Duodenal mucosa (tissue), 2 donors: ENCODE measurements around the gene UQCC5.

Experiments
- H3K27ac ChIP-seq: one replicate; pipeline ENCODE4 v1.7.0; 2013; ENCODE audit warnings: low read depth, low read length
- H3K27me3 ChIP-seq, 2 donors: one replicate each; pipeline ENCODE4 v1.7.0; 2013; ENCODE audit warnings: low read length in 2 of 2, control low read depth in 1 of 2; ENCODE audit not compliant: insufficient read depth in 2 of 2, control insufficient read depth in 1 of 2
- H3K36me3 ChIP-seq, 2 donors: one replicate each; pipeline ENCODE4 v1.7.0; 2013; ENCODE audit warnings: low read length in 2 of 2, control low read depth in 1 of 2; ENCODE audit not compliant: insufficient read depth in 2 of 2, control insufficient read depth in 1 of 2
- H3K4me1 ChIP-seq, 2 donors: one replicate each; pipeline ENCODE4 v1.7.0; 2013; ENCODE audit warnings: low read length in 2 of 2, control low read depth in 1 of 2; ENCODE audit not compliant: insufficient read depth in 2 of 2, control insufficient read depth in 1 of 2
- H3K4me3 ChIP-seq, 2 donors: one replicate each; pipeline ENCODE4 v1.7.0; 2013; ENCODE audit warnings: low read length in 2 of 2, low read depth in 1 of 2
- H3K9ac ChIP-seq, 2 donors: one replicate each; pipeline ENCODE4 v1.7.0; 2013; ENCODE audit warnings: low read length in 2 of 2, low read depth in 1 of 2
- H3K9me3 ChIP-seq, 2 donors: one replicate each; pipeline ENCODE4 v1.7.0; 2013; ENCODE audit warnings: low read length in 2 of 2, control low read depth in 1 of 2; ENCODE audit not compliant: control insufficient read depth in 1 of 2

Gene UQCC5

DNA sequence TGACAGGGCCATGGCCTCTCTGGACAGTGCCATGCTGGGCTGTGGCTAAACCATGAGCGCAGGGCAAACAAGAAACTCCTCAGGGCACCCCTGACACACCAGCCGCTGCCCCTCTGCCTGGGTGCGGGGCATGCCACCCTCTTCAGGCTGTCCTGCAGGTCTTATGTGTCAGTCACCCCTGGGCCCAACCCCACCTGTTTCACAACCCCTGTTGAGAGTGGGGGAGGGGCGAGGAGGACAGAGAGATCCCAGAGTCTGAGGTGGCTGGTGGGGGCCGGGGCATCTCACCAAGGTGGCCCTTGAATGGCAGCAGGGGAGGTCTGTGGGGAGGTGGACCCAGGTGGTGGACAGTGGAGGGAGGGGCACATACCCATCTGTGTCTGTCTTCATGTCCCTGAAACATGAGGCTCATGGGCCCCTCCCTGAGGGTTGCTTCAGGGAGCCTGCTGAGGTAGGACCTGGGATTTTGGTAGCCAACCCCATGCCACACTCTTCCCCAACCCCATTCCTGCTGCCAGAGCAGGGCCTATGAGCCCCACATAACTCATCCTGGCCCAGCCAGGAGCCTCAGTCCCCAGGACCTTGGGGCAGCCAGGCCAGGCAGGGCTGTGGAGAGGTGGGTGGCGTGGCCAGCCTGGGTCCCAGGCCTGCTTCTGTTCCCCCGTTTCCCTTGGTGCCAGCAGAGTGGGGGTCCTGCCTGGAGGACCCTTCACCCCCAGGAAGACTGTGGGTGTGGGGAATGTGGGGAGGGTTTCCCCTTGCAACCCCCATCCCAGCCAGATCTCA is 43.0 kb upstream of the UQCC5 start:
- Histone ChIP-seq H3K36me3 (peaks cover 29 to 37% of the 10 kb centered on the region in 2 donors), H3K4me1 (peaks cover 0 to 11% of the 10 kb centered on the region in 2 donors), H3K9ac (no peak overlapping the region), H3K27me3 (no peaks in the 10 kb centered on the region), H3K9me3 (no peaks in the 10 kb centered on the region), H3K4me3 (no peak overlapping the region), H3K27ac (no peak overlapping the region)

DNA sequence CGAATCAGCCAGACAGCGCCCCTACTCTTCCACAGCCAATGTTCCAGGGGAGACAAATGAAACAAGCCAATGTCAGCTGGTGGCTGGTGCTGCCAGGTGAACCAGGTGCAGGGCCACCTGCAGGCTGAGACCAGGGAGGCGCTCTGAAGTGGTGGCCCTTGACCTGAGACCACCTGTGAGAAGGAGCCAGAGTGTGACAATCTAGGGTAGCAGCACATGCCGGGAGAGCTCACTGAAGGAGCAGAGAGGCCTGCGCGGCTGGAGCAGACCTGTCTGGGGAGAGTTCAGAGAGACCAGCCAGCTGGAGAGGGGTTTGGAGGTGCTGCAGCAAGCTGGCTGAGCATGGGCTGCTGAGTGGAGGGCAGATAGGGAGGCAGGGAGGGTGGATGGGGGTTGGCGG is 42.0 kb upstream of the UQCC5 start:
- H3K4me1 ChIP-seq: peaks cover 0 to 11% of the 10 kb centered on the region in 2 donors
- H3K27ac ChIP-seq: no peak overlapping the region
- no peak overlapping the region for H3K9ac ChIP-seq
- H3K36me3 ChIP-seq: peaks cover 23 to 28% of the 10 kb centered on the region in 2 donors
- no peaks in the 10 kb centered on the region for H3K27me3 ChIP-seq
- H3K4me3 ChIP-seq: no peak overlapping the region
- no peaks in the 10 kb centered on the region for H3K9me3 ChIP-seq

DNA sequence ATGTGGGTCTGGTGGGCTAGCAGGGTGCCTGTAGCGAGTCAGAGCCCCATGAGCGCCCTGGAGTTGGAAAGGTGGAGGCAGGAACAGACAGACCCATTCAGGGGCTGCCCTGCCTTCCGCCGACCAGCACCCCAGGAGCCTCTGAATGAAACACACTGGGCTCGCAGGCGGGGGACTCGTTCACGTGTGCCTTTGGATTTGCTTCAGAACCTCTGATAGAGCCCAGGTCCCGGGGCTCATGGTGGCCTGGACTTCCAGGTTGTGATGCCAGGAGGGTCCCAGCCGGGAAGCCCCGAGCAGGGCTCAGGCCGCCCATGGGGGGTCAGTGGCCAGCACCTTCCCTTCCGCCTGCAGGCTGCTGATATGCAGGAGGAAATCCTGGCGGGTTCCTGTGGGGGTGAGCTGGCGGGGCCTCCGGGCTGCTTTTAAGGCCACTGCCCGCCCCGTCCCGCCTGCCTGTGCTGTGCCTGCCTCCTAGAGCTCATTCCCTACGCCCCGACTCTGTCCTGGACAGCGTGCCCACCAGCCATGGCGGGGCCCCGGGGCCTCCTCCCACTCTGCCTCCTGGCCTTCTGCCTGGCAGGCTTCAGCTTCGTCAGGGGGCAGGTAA is 41.4 kb upstream of the UQCC5 start, which contains the start of gene STAB1:
TSS of gene STAB1 (plus strand) at position 453 of the 610 bp plus-strand sequence. CDS start at position 529, 76 bp downstream.
- Histone ChIP-seq H3K27me3 (no peaks in the 10 kb centered on the region), H3K36me3 (peaks cover 17 to 23% of the 10 kb centered on the region in 2 donors), H3K4me3 (peak within 1 kb of the TSS; percentile 22 to 43), H3K4me1 (peaks cover 0 to 11% of the 10 kb centered on the region in 2 donors), H3K9me3 (no peaks in the 10 kb centered on the region), H3K9ac (peak within 1 kb of the TSS in 1 of 2 donors; percentile 25), H3K27ac (no peak within 1 kb of the TSS)

DNA sequence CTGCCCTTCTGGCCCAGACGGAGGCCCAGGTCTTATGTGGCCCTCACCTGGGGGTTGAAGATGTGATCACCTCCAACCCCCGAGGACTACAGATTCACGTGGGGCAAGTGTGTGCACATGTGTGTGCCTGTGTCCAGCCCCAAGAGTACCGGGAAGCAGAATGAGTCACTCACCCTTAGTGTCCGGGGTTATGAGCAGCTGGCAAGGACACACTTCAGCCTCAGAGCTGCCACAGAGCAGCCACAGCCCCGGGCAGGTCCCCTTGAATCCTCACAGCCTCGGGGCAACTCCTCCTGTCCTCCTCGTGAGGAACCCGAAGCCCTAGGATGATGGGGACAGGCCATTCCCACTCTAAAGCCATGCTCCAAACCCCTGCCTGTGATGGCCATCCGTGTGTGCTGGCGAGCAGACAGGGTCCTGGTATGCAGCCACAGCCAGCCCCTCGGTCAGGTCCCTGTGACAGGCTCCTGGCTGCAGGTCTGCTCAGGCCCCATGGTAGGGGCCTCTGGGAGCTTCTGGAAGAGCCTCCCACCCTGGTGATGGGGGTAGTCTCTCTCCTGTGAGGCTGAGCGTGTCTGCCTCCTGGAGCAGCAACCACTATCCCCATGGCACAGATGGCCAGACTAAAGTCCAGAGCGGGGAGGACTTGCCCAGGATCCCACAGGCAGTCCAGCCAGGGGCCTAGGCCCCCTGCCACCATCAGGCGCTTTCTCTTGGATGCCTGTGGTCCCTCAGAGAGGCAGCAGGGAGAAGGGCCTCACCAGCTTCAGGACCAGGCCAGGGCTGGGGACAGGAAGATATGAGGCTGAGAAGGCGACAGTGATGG is 40.4 kb upstream of the UQCC5 start:
- Histone ChIP-seq H3K36me3 (peaks cover 11 to 16% of the 10 kb centered on the region in 2 donors), H3K4me3 (peak overlapping the region; percentile 22 to 43), H3K27ac (no peak overlapping the region), H3K9me3 (no peaks in the 10 kb centered on the region), H3K27me3 (no peaks in the 10 kb centered on the region), H3K4me1 (peaks cover 0 to 11% of the 10 kb centered on the region in 2 donors), H3K9ac (peak overlapping the region in 1 of 2 donors; percentile 25)

DNA sequence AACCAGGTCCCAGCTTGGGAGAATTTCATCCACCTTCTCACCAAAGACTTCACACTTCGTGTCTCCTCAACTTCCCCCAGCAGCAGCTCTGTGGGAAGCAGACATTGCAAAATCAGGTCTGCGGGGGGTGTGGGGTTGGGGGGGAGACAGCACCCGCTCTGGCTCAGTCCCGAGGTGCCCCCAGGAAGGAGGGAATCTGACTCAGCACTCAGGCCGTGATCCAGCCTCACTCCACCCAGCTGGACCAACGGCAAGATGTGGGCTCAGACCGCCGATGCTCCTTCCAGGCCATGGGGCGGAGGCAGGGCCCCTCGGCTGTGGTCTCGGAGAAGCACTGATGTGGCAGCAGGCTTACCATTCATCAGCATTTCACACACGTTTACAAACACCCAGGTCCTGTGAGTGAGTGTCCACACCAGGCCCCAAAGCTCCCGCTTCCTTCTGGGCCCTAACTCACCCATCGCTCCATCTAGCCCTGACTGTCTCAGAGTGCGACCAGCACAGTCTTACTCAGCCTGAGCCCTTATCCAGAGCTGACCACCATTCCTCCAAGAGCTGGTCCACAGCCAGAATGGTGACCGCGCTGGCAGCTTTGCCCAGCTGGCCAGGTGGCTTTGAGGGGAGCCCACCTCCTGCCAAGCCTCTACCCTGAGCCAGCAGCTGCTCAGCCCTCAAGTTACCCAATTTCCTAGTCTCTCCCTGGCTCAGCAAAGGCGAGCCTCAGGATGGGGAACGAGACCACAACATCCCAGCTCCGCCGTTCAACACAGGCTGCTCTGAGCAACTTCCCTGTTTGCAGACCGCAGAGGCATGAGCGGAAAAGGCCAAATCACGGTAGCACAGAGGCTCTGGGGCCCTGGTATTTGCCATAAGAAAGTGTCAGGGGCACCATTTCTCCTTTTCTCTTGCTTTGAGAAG is 38.0 kb upstream of the UQCC5 start:
- Histone ChIP-seq H3K4me1 (peaks cover 0 to 6% of the 10 kb centered on the region in 2 donors), H3K4me3 (no peak overlapping the region), H3K36me3 (no peaks in the 10 kb centered on the region), H3K27ac (no peak overlapping the region), H3K27me3 (no peaks in the 10 kb centered on the region), H3K9me3 (no peaks in the 10 kb centered on the region), H3K9ac (no peak overlapping the region)

DNA sequence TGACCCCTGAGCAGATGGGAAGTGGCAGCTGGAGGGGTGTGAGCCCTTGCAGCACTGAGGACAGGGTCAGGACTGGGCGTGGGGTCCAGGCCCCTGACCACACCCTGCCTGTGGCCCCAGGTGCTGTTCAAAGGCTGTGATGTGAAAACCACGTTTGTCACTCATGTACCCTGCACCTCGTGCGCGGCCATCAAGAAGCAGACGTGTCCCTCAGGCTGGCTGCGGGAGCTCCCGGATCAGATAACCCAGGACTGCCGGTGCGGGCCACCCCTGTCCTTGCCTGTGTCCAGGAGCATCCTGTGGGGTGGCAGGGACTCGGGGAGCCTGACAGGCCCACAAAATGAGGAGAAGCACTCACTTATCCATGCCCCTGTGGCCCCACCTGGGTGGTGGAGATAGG is 35.4 kb upstream of the UQCC5 start:
- H3K9ac ChIP-seq: no peak overlapping the region

DNA sequence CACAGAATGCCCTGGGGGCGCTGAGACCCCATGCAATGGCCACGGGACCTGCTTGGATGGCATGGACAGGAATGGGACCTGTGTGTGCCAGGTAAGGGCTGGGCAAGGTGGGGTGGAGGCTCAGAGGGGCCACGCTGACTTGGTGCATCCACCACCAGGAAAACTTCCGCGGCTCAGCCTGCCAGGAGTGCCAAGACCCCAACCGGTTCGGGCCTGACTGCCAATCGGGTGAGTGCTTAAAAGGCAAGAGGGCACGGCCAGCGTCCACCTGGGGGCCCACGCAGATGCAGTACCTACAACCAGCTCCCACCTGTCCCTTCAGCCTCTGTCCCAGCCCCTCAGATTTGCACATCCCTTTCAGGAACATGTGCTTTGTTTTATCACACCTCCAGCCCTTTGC is 34.4 kb upstream of the UQCC5 start:
- H3K27me3 ChIP-seq: no peaks in the 10 kb centered on the region
- H3K36me3 ChIP-seq: no peaks in the 10 kb centered on the region
- H3K27ac ChIP-seq: no peak overlapping the region

More for the DNA sequence above, 35.4 kb upstream of the UQCC5 start:
- no peak overlapping the region for H3K4me3 ChIP-seq
- H3K9me3 ChIP-seq: no peaks in the 10 kb centered on the region
- no peaks in the 10 kb centered on the region for H3K36me3 ChIP-seq
- H3K4me1 ChIP-seq: no peaks in the 10 kb centered on the region
- no peaks in the 10 kb centered on the region for H3K27me3 ChIP-seq
- no peak overlapping the region for H3K27ac ChIP-seq

DNA sequence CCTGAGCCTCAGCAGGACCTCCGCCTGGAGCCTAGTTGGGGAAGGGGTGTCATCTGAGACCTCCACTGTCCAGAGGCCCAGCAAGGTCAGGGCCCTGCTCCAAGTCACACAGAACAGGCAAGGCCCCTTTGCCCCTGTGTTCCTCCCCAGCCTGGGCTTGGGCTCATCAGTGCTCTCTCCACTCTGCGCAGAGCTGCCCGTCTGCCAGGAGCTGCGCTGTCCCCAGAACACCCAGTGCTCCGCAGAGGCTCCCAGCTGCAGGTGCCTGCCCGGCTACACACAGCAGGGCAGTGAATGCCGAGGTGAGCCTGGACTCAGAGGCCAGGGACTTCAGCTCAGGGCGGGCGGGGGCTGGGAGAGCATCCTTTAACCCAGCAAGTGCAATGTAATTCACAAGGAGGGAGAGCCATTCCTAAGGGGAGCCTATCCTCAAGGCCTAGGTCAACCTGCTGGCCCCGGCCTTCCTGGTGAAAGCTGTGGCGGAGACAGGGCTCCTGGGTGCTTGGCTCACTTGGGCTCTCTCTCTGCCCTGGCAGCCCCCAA is 33.5 kb upstream of the UQCC5 start:
- H3K27ac ChIP-seq: no peak overlapping the region
- H3K9me3 ChIP-seq: no peaks in the 10 kb centered on the region
- H3K27me3 ChIP-seq: no peaks in the 10 kb centered on the region
- H3K36me3 ChIP-seq: no peaks in the 10 kb centered on the region
- H3K4me3 ChIP-seq: no peak overlapping the region
- H3K4me1 ChIP-seq: no peaks in the 10 kb centered on the region
- no peak overlapping the region for H3K9ac ChIP-seq

More for the DNA sequence above, 34.4 kb upstream of the UQCC5 start:
- Histone ChIP-seq H3K4me1 (no peaks in the 10 kb centered on the region), H3K4me3 (no peak overlapping the region), H3K9me3 (no peaks in the 10 kb centered on the region), H3K9ac (no peak overlapping the region)

DNA sequence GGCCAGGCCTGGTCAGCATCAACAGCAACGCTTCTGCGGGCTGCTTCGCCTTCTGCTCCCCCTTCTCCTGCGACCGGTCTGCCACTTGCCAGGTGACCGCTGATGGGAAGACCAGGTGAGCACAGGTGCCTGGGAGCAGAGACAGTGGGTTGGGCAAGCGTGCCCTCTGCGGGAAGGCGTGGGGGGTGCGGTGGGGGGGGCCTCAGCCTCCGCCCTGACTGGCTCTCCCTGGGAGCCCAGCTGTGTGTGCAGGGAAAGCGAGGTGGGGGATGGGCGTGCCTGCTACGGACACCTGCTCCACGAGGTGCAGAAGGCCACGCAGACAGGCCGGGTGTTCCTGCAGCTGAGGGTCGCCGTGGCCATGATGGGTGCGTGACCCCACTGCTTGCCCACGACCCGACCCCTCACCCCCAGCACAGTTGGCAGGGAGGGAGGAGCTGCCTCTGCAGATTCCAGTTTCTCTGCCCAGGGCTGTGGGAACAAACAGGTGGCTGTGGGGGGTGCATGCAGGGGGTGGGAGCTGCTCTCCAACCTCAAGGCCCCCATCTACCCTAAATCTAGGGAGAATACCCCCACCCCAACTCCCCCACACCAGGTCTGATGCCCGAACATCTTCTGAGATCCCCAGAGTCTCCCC is 32.5 kb upstream of the UQCC5 start:
- H3K27ac ChIP-seq: no peak overlapping the region
- no peaks in the 10 kb centered on the region for H3K4me1 ChIP-seq
- no peak overlapping the region for H3K4me3 ChIP-seq
- no peaks in the 10 kb centered on the region for H3K9me3 ChIP-seq
- H3K36me3 ChIP-seq: no peaks in the 10 kb centered on the region
- H3K27me3 ChIP-seq: no peaks in the 10 kb centered on the region
- no peak overlapping the region for H3K9ac ChIP-seq
